Skeletal muscle tissue (tissue), 4 donors: ENCODE measurements around the gene MAGI1. TPM values are rescaled to one million over a fixed set of nuclear protein-coding genes. Genes with fewer than 3 reads are reported as not detected.

Experiments
- H3K27ac ChIP-seq: one replicate; pipeline ENCODE4 v1.7.0; 2013; ENCODE audit warnings: mild to moderate bottlenecking, low read depth, low read length, inconsistent platforms
- H3K27me3 ChIP-seq, 3 donors: one replicate each; pipeline ENCODE4 v1.7.0; 2013; ENCODE audit warnings: low read length in 3 of 3; ENCODE audit not compliant: control insufficient read depth in 3 of 3, insufficient read depth in 3 of 3
- H3K36me3 ChIP-seq, 3 donors: one replicate each; pipeline ENCODE4 v1.7.0; 2013; ENCODE audit warnings: low read length in 3 of 3; ENCODE audit not compliant: control insufficient read depth in 3 of 3, insufficient read depth in 3 of 3
- H3K4me1 ChIP-seq, 3 donors: one replicate each; pipeline ENCODE4 v1.7.0; 2013; ENCODE audit warnings: low read length in 3 of 3, mild to moderate bottlenecking in 3 of 3; ENCODE audit not compliant: control insufficient read depth in 3 of 3, insufficient read depth in 3 of 3
- H3K4me3 ChIP-seq, 3 donors: one replicate each; pipeline ENCODE4 v1.7.0; 2013; ENCODE audit warnings: low read length in 3 of 3
- H3K9ac ChIP-seq, 3 donors: one replicate each; pipeline ENCODE4 v1.7.0; 2013; ENCODE audit warnings: low read length in 3 of 3, mild to moderate bottlenecking in 3 of 3, moderate library complexity in 2 of 3, low read depth in 1 of 3
- H3K9me3 ChIP-seq, 3 donors: one replicate each; pipeline ENCODE4 v1.7.0; 2013; ENCODE audit warnings: low read length in 3 of 3; ENCODE audit not compliant: control insufficient read depth in 3 of 3
- total RNA-seq: library from RNA; depleted of rRNA; stranded (reverse); fragments of >200 nt; gene quantifications from one replicate; pipeline ENCODE4 v1.2.3, GENCODE V29; 2014
- donor health status: Osteomylitis.

MAGI1 gene
- total RNA-seq, 1 donor from 2014 or later = 23.5 TPM

DNA sequence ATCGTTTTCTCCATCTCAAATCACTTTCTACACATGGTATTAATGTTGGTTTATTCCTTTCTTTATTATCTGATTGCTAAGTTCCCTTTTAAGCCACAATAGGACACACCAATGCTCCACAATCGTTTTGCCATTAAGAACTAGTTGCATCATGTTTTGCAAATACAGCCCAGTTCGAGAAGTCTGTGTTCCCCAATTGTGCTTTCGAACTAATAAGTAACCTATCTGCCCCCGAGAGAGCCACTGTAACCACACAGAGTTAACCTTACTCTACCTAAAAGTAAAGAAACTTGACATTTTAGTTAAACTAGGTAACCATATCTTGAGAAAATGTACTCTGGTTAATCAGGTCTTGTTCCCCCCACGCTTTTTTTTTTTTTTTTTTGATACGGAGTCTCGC lies 39.1 kb downstream of the MAGI1 start:
- H3K4me1 ChIP-seq = peaks cover 3 to 9% (median 4%) of the 10 kb centered on the region in 3 donors
- H3K36me3 ChIP-seq = no peaks in the 10 kb centered on the region
- no peaks in the 10 kb centered on the region for H3K27me3 ChIP-seq
- H3K4me3 ChIP-seq = no peak overlapping the region
- H3K9ac ChIP-seq = no peak overlapping the region
- no peak overlapping the region for H3K27ac ChIP-seq
- no peaks in the 10 kb centered on the region for H3K9me3 ChIP-seq

GRCh38 chr3:65996589-65996988 lies 42.1 kb downstream of the MAGI1 start:
- no peak overlapping the region for H3K4me3 ChIP-seq
- no peaks in the 10 kb centered on the region for H3K9me3 ChIP-seq
- H3K27me3 ChIP-seq = no peaks in the 10 kb centered on the region
- H3K4me1 ChIP-seq = peaks cover 0 to 6% (median 4%) of the 10 kb centered on the region in 3 donors
- no peak overlapping the region for H3K27ac ChIP-seq
- H3K36me3 ChIP-seq = no peaks in the 10 kb centered on the region
- H3K9ac ChIP-seq = no peak overlapping the region

- Histone ChIP-seq H3K4me3 (no peak overlapping the region), H3K9ac (no peak overlapping the region), H3K27ac (no peak overlapping the region), H3K4me1 (peaks cover 0 to 6% (median 4%) of the 10 kb centered on the region in 3 donors), H3K36me3 (no peaks in the 10 kb centered on the region), H3K27me3 (no peaks in the 10 kb centered on the region), H3K9me3 (no peaks in the 10 kb centered on the region)
These were observed 43.2 kb downstream of the MAGI1 start for GRCh38 chr3:65995515-65995914.

DNA sequence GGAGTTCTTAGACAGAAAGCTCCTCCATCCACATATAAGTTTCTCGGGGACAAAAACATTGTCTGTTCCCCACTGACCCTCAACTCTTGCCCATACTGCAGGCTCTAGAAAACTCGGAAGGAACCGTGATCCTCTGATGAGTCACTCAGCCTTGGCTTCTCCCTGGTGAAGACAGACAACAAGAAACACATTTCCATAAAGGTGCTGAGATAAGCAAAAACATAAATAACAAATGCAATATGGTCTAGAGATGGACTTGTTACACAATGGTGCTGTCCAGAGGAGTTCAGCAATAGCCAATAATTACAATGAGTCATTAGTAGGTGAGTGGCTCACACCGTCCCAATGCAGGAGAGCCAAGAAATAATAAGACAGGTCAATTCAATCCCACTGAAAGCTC lies 43.7 kb downstream of the MAGI1 start:
- Histone ChIP-seq H3K27me3 (no peaks in the 10 kb centered on the region), H3K9ac (no peak overlapping the region), H3K36me3 (no peaks in the 10 kb centered on the region), H3K4me1 (peaks cover 0 to 8% (median 4%) of the 10 kb centered on the region in 3 donors), H3K9me3 (no peaks in the 10 kb centered on the region), H3K4me3 (no peak overlapping the region), H3K27ac (no peak overlapping the region)

DNA sequence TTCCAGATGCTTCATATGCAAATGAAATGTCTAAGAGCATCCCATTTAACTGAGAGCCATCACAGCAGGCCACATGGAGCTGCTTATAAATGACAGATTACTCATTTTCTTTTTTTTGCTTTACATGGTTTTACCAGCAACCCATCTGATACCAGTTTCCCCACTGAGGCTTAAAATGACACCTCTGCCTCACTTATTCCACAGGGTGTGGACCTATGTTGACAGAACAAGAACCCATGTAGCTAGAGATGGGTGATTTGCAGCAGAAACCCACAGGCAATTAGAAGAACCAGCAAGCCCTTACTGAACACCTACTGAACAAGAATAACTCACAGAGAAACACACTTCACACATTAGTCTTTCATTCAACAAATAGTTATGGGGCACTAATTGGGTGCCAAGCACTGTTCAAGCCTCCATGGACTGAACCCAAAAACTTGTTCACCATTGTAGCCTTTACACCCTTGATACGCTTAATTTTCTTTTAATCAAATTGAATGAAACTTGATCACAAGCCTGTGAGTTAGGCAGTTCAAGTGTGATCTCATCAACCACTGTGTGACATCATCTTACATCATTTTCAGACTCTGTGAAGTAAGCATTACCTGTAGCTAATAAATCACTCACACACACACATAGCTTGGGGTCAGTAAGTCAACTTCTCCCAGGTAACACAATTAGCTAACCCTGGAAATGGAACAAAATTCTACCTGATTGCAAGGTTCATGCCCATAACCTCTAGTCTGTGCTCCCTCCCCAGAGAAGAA lies 45.4 kb downstream of the MAGI1 start:
- Histone ChIP-seq H3K4me3 (no peak overlapping the region), H3K27ac (no peak overlapping the region), H3K9me3 (no peaks in the 10 kb centered on the region), H3K27me3 (no peaks in the 10 kb centered on the region), H3K4me1 (peaks cover 0 to 10% (median 4%) of the 10 kb centered on the region in 3 donors), H3K9ac (no peak overlapping the region), H3K36me3 (no peaks in the 10 kb centered on the region)

- H3K4me3 ChIP-seq = no peak overlapping the region
- H3K9me3 ChIP-seq = no peaks in the 10 kb centered on the region
- no peaks in the 10 kb centered on the region for H3K36me3 ChIP-seq
- H3K9ac ChIP-seq = no peak overlapping the region
- peaks cover 0 to 10% (median 4%) of the 10 kb centered on the region in 3 donors for H3K4me1 ChIP-seq
- H3K27me3 ChIP-seq = no peaks in the 10 kb centered on the region
- no peak overlapping the region for H3K27ac ChIP-seq
These were observed 46.6 kb downstream of the MAGI1 start for GRCh38 chr3:65992106-65992505.

GRCh38 chr3:65988411-65989180 lies 50.1 kb downstream of the MAGI1 start:
- Histone ChIP-seq H3K36me3 (no peaks in the 10 kb centered on the region), H3K4me3 (no peak overlapping the region), H3K27me3 (no peaks in the 10 kb centered on the region), H3K4me1 (peaks cover 0 to 4% (median 0%) of the 10 kb centered on the region in 3 donors), H3K9me3 (no peaks in the 10 kb centered on the region), H3K27ac (no peak overlapping the region), H3K9ac (no peak overlapping the region)

GRCh38 chr3:65986285-65986684 lies 52.4 kb downstream of the MAGI1 start:
- Histone ChIP-seq H3K4me3 (no peak overlapping the region), H3K9ac (no peak overlapping the region), H3K4me1 (peaks cover 0 to 4% (median 0%) of the 10 kb centered on the region in 3 donors), H3K36me3 (no peaks in the 10 kb centered on the region), H3K27me3 (no peaks in the 10 kb centered on the region), H3K27ac (no peak overlapping the region), H3K9me3 (no peaks in the 10 kb centered on the region)

- Histone ChIP-seq H3K9me3 (no peaks in the 10 kb centered on the region), H3K27ac (no peak overlapping the region), H3K27me3 (no peaks in the 10 kb centered on the region), H3K9ac (no peak overlapping the region), H3K36me3 (no peaks in the 10 kb centered on the region), H3K4me1 (peaks cover 0 to 2% (median 0%) of the 10 kb centered on the region in 3 donors), H3K4me3 (no peak overlapping the region)
These were observed 53.7 kb downstream of the MAGI1 start for GRCh38 chr3:65984975-65985374.

DNA sequence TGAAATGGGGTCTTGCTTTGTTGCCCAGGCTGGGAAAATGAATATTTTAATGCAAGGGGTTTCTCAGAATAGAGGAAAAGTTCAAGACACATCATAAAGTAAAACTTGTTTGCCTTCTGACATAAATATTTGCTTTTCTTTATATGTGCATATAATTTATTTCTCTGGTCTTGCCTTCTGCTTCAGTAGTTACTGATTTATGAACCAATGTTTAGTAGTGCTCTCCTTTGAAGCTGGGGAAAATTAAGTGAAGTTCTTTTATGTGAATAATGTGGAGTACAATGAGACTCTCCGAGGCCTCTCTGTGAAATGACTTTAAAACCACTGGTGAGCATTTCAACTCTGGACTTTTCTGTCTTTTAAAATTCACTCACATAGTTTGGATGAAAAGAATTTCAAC lies 55.6 kb downstream of the MAGI1 start:
- Histone ChIP-seq H3K4me3 (no peak overlapping the region), H3K9me3 (no peaks in the 10 kb centered on the region), H3K9ac (no peak overlapping the region), H3K27me3 (no peaks in the 10 kb centered on the region), H3K27ac (no peak overlapping the region), H3K36me3 (no peaks in the 10 kb centered on the region), H3K4me1 (peaks cover 2 to 5% (median 3%) of the 10 kb centered on the region in 3 donors)
